ENCODE measurements around the gene BNC2.

DNA sequence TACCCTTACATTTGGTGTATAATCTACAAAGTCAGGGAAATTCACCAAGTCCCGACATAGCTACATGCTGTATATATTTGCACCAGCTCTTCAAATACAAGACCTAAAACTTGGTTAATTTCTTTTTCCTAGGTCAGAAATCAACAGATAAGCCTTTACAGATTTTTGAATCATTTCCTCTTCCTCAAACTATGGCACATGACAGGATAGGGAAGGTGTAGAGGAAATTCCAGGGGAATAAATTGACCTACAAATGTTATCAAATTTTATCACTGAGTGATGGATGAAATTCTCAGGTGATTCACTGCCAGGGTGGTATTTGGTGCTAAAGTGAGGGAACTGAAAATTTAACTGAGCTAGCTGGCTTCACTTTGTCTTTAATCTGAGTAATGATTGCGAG, 360.0 kb downstream of the BNC2 start:
- no peak for TF ChIP-seq POLR2A (IDR thresholded peaks at IDR 0.05; ENCODE audit: low read length)
- TF ChIP-seq GATA1 (IDR thresholded peaks at IDR 0.05; ENCODE audit: low read depth, low read length), result no peak
